Activated CD4-positive, alpha-beta T cell treated with anti-CD3 and anti-CD28 coated beads for 36 hours (primary cell): ENCODE data around the gene SERPINB13. TPM values are rescaled to one million over a fixed set of nuclear protein-coding genes. Genes with fewer than 3 reads are reported as not detected.
"Not testable (repeated sequence)": the region's sequence is repeated elsewhere in the genome, so short reads cannot be mapped to it uniquely, and the experiment has no call there.

ENCODE experiments used
- ATAC-seq: fragments of 200-7000 bp; cut with Tn5 transposase; one replicate; pipeline ENCODE4 v1.10.0; 2021; ENCODE audit warnings: mild to moderate bottlenecking, moderate library complexity
- CTCF ChIA-PET: fragments of 350-600 bp; sonication (Branson Sonifier 250); formaldehyde crosslinking; loops from one replicate; lab custom pipeline; 2021; ENCODE audit warnings: antibody characterized with exemption; lab: Charles Lee
- POLR2A ChIA-PET: fragments of 350-600 bp; sonication (Branson Sonifier 250); formaldehyde crosslinking; loops from one replicate; lab custom pipeline; 2021; ENCODE audit warnings: antibody characterized with exemption, inconsistent platforms; lab: Charles Lee
- DNase-seq: peaks from one replicate; pipeline ENCODE4 v3.0.0-alpha.2; 2020
- H3K27ac Mint-ChIP-seq: one replicate; pipeline ENCODE4 v1.8.0; 2021; ENCODE audit warnings: mixed read lengths
- H3K27me3 Mint-ChIP-seq: one replicate; pipeline ENCODE4 v1.8.0; 2021; ENCODE audit warnings: mixed read lengths
- H3K36me3 Mint-ChIP-seq: one replicate; pipeline ENCODE4 v1.8.0; 2021; ENCODE audit warnings: low read depth, mixed read lengths
- H3K4me1 Mint-ChIP-seq: one replicate; pipeline ENCODE4 v1.8.0; 2021; ENCODE audit warnings: mixed read lengths
- H3K4me3 Mint-ChIP-seq: one replicate; pipeline ENCODE4 v1.8.0; 2021; ENCODE audit warnings: mild to moderate bottlenecking, moderate library complexity, mixed read lengths
- H3K9me3 Mint-ChIP-seq: one replicate; pipeline ENCODE4 v1.8.0; 2021; ENCODE audit warnings: low read depth, mixed read lengths
- intact Hi-C, 2 experiments: fragments of 100-400 bp; cut with DNase I in 1 of 2; cut with micrococcal nuclease in 1 of 2; formaldehyde crosslinking; loops; one replicate each; pipeline versions ENCODE4 v1.14.2 to v1.15.1; 2022 to 2024; cut with DNase I, micrococcal nuclease
- total RNA-seq, 2 experiments: library from RNA; stranded (reverse); gene quantifications; one replicate each; pipeline ENCODE4 v1.2.3, GENCODE V29; 2021

SERPINB13 gene
- total RNA-seq, 2 experiments from 2014 or later, result not detected

- ATAC-seq (no peak), DNase-seq (no peak)
- H3K27me3 Mint-ChIP-seq, result peaks cover 4% of the 10 kb centered on the region
- ChIA-PET CTCF (no interaction called here), POLR2A (no interaction called here)
- H3K27ac Mint-ChIP-seq, result no peak overlapping the region
- H3K36me3 Mint-ChIP-seq, result no peaks in the 10 kb centered on the region
- peaks cover 10% of the 10 kb centered on the region for H3K9me3 Mint-ChIP-seq
- H3K4me1 Mint-ChIP-seq, result no peaks in the 10 kb centered on the region
- intact Hi-C loops, result no loop called here
- no peak overlapping the region for H3K4me3 Mint-ChIP-seq
Observed at GRCh38 chr18:63619661-63620060, 32.5 kb downstream of the SERPINB13 start.

- Mint-ChIP-seq H3K27ac (no peak overlapping the region), H3K27me3 (peaks cover 2% of the 10 kb centered on the region), H3K4me3 (no peak overlapping the region), H3K9me3 (peaks cover 29% of the 10 kb centered on the region), H3K4me1 (no peaks in the 10 kb centered on the region), H3K36me3 (no peaks in the 10 kb centered on the region)
- intact Hi-C loops, result no loop called here
- ChIA-PET POLR2A (no interaction called here), CTCF (no interaction called here)
- no peak for ATAC-seq
- DNase-seq, result no peak
Observed at GRCh38 chr18:63624863-63625262, 37.7 kb downstream of the SERPINB13 start.

GRCh38 chr18:63626431-63626830, 39.3 kb downstream of the SERPINB13 start:
- intact Hi-C loops, result no loop called here

DNA sequence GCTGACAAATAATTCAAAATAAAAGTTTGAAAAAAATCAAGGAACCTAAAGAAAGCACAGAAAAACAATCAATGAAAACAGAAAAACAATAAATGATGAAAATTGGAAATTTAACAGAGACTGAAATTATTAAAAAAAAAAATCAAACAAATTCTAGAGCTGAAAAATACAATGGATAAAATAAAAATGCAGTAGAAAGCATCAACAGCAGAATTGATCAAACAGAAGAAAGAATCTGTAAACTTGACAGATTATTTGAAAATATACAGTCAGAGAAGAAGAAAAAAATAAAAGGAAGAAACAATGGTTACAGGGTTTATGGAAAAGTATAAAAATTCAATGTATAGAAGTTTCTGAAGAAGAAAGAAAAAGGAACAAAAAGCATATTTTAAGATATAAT, 40.7 kb downstream of the SERPINB13 start:
- Mint-ChIP-seq H3K27me3 (peaks cover under 1% of the 10 kb centered on the region), H3K4me1 (no peaks in the 10 kb centered on the region), H3K4me3 (no peak overlapping the region), H3K36me3 (no peaks in the 10 kb centered on the region), H3K9me3 (peaks cover 24% of the 10 kb centered on the region), H3K27ac (no peak overlapping the region)
- ATAC-seq (no peak), DNase-seq (no peak)
- intact Hi-C loops, result no loop called here
- ChIA-PET POLR2A (no interaction called here), CTCF (no interaction called here)

More at GRCh38 chr18:63626431-63626830, 39.3 kb downstream of the SERPINB13 start:
- no peaks in the 10 kb centered on the region for H3K36me3 Mint-ChIP-seq
- H3K27me3 Mint-ChIP-seq, result peaks cover 2% of the 10 kb centered on the region
- ChIA-PET POLR2A (no interaction called here), CTCF (no interaction called here)
- peaks cover 26% of the 10 kb centered on the region for H3K9me3 Mint-ChIP-seq
- H3K4me1 Mint-ChIP-seq, result no peaks in the 10 kb centered on the region
- H3K27ac Mint-ChIP-seq, result no peak overlapping the region
- DNase-seq (no peak), ATAC-seq (no peak)
- H3K4me3 Mint-ChIP-seq, result no peak overlapping the region

- Mint-ChIP-seq H3K27me3 (no peaks in the 10 kb centered on the region), H3K9me3 (no peaks in the 10 kb centered on the region), H3K4me3 (no peak overlapping the region), H3K36me3 (no peaks in the 10 kb centered on the region), H3K4me1 (no peaks in the 10 kb centered on the region), H3K27ac (no peak overlapping the region)
- ChIA-PET CTCF (no interaction called here), POLR2A (no interaction called here)
- ATAC-seq, result no peak
- no peak for DNase-seq
- intact Hi-C loops, result no loop called here
Observed at GRCh38 chr18:63637703-63638102, 50.6 kb downstream of the SERPINB13 start.

GRCh38 chr18:63641157-63641680, 54.1 kb downstream of the SERPINB13 start:
- ATAC-seq, result not testable (repeated sequence)

GRCh38 chr18:63642668-63643356, 55.7 kb downstream of the SERPINB13 start:
- DNase-seq, POLR2A ChIA-PET, ATAC-seq, H3K4me1 Mint-ChIP-seq, H3K27ac Mint-ChIP-seq, H3K4me3 Mint-ChIP-seq, CTCF ChIA-PET, H3K9me3 Mint-ChIP-seq, H3K27me3 Mint-ChIP-seq, H3K36me3 Mint-ChIP-seq, intact Hi-C loops: not testable (repeated sequence)

More at GRCh38 chr18:63641157-63641680, 54.1 kb downstream of the SERPINB13 start:
- H3K4me1 Mint-ChIP-seq, intact Hi-C loops, H3K9me3 Mint-ChIP-seq, H3K36me3 Mint-ChIP-seq, POLR2A ChIA-PET, DNase-seq, CTCF ChIA-PET, H3K4me3 Mint-ChIP-seq, H3K27ac Mint-ChIP-seq, H3K27me3 Mint-ChIP-seq: not testable (repeated sequence)

DNA sequence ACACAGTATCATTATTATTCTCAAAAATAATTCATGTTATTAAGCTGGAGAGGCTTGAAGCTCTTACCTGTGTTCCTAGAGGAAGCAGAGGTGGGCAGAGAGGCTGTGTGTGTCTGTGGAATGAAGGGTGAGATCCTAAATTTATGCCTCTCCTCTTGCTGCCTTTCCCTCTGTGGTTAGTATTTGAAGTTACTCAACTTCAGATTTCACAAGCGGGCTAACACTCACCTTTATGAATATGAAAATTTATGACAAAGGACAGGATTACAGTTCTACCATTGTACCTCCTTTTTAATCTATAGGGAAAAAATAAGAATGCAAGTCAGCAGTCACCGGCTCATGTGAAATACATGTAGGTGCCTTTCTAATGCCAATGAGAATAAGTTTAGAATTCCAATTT, 57.0 kb downstream of the SERPINB13 start, which contains the start of gene SERPINB4:
Gene SERPINB4 (minus strand): TSS at position 115 of the 400 bp plus-strand sequence. CDS start 679 bp downstream, outside the sequence.
- POLR2A ChIA-PET, H3K4me3 Mint-ChIP-seq, H3K9me3 Mint-ChIP-seq, H3K4me1 Mint-ChIP-seq, CTCF ChIA-PET, H3K27ac Mint-ChIP-seq, H3K36me3 Mint-ChIP-seq, H3K27me3 Mint-ChIP-seq, ATAC-seq, DNase-seq, intact Hi-C loops: not testable (repeated sequence)

- POLR2A ChIA-PET, DNase-seq, ATAC-seq, CTCF ChIA-PET, H3K9me3 Mint-ChIP-seq, intact Hi-C loops, H3K36me3 Mint-ChIP-seq, H3K4me1 Mint-ChIP-seq, H3K27me3 Mint-ChIP-seq, H3K4me3 Mint-ChIP-seq, H3K27ac Mint-ChIP-seq: not testable (repeated sequence)
Observed at GRCh38 chr18:63644694-63645093, 57.6 kb downstream of the SERPINB13 start.

DNA sequence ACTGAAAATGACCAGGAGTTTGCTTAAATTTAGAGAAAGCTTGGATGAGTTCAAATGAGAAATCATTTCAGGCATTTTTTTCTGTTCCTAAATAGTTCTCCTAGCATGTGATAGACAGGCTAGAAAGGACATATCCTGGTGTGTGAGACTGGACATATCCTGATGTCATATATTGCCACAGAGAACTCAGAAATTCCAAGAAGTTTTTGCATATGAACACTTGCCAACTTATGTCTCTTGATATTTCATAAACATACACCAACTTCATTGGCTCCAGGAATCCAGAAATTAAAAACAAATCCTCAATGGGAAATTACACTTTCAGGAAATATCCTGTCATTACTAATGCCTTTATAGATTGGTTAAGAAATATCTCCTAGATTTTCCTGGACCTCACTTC, 59.8 kb downstream of the SERPINB13 start:
- Mint-ChIP-seq H3K9me3 (no peaks in the 10 kb centered on the region), H3K27me3 (no peaks in the 10 kb centered on the region), H3K27ac (no peak overlapping the region), H3K4me1 (no peaks in the 10 kb centered on the region), H3K36me3 (no peaks in the 10 kb centered on the region), H3K4me3 (no peak overlapping the region)
- POLR2A ChIA-PET, result no interaction called here
- no peak for ATAC-seq
- no peak for DNase-seq
- CTCF ChIA-PET, result no interaction called here
- intact Hi-C loops, result no loop called here

GRCh38 chr18:63648241-63648640, 61.1 kb downstream of the SERPINB13 start:
- no peaks in the 10 kb centered on the region for H3K9me3 Mint-ChIP-seq
- no peak overlapping the region for H3K4me3 Mint-ChIP-seq
- intact Hi-C loops, result no loop called here
- no peak for DNase-seq
- H3K4me1 Mint-ChIP-seq, result no peaks in the 10 kb centered on the region
- H3K27me3 Mint-ChIP-seq, result peaks cover 2% of the 10 kb centered on the region
- ATAC-seq, result no peak
- CTCF ChIA-PET, result no interaction called here
- H3K36me3 Mint-ChIP-seq, result no peaks in the 10 kb centered on the region
- POLR2A ChIA-PET, result no interaction called here
- no peak overlapping the region for H3K27ac Mint-ChIP-seq
